ENCODE results near the gene SLC49A4.

The SLC49A4 gene

GRCh38 chr3:122828281-122828680, 33.4 kb downstream of the SLC49A4 start:
- DNase-seq (ENCODE audit: low read depth), result no peak
- no peak overlapping the region for H3K4me3 ChIP-seq (ENCODE audit: low read depth, low read length)
- TF ChIP-seq CTCF (IDR thresholded peaks at IDR 0.05; ENCODE audit: low read depth, low read length, missing control alignments), result no peak
- in situ Hi-C loops (cut with HindIII; ENCODE audit: low sequenced_read_pairs), result no loop called here

GRCh38 chr3:122835590-122835989, 40.7 kb downstream of the SLC49A4 start:
- TF ChIP-seq CTCF (IDR thresholded peaks at IDR 0.05; ENCODE audit: low read depth, low read length, missing control alignments), result no peak
- no peak overlapping the region for H3K4me3 ChIP-seq (ENCODE audit: low read depth, low read length)
- no peak for DNase-seq (ENCODE audit: low read depth)
- in situ Hi-C loops (cut with HindIII; ENCODE audit: low sequenced_read_pairs), result no loop called here

GRCh38 chr3:122843604-122844003, 48.7 kb downstream of the SLC49A4 start:
- no peak for DNase-seq (ENCODE audit: low read depth)
- TF ChIP-seq CTCF (IDR thresholded peaks at IDR 0.05; ENCODE audit: low read depth, low read length, missing control alignments), result no peak
- in situ Hi-C loops (cut with HindIII; ENCODE audit: low sequenced_read_pairs), result loop anchor here (5.0 kb wide), 1 partner anchor 39 kb away; no protein-coding TSS in a partner anchor
- H3K4me3 ChIP-seq (ENCODE audit: low read depth, low read length), result no peak overlapping the region

- no peak for TF ChIP-seq CTCF (IDR thresholded peaks at IDR 0.05; ENCODE audit: low read depth, low read length, missing control alignments)
- H3K4me3 ChIP-seq (ENCODE audit: low read depth, low read length), result no peak overlapping the region
- in situ Hi-C loops (cut with HindIII; ENCODE audit: low sequenced_read_pairs), result no loop called here
- no peak for DNase-seq (ENCODE audit: low read depth)
Observed at GRCh38 chr3:122857019-122857418, 62.1 kb downstream of the SLC49A4 start.

GRCh38 chr3:122858373-122858772, 63.5 kb downstream of the SLC49A4 start:
- H3K4me3 ChIP-seq (ENCODE audit: low read depth, low read length), result no peak overlapping the region
- peak; percentile 40 for TF ChIP-seq CTCF (IDR thresholded peaks at IDR 0.05; ENCODE audit: low read depth, low read length, missing control alignments)
- peak; percentile 8 for DNase-seq (ENCODE audit: low read depth)
- in situ Hi-C loops (cut with HindIII; ENCODE audit: low sequenced_read_pairs), result no loop called here

- in situ Hi-C loops (cut with HindIII; ENCODE audit: low sequenced_read_pairs), result no loop called here
- TF ChIP-seq CTCF (IDR thresholded peaks at IDR 0.05; ENCODE audit: low read depth, low read length, missing control alignments), result no peak
- no peak for DNase-seq (ENCODE audit: low read depth)
- H3K4me3 ChIP-seq (ENCODE audit: low read depth, low read length), result no peak overlapping the region
Observed at GRCh38 chr3:122859021-122859805, 64.3 kb downstream of the SLC49A4 start.

Data from astrocyte of the cerebellum (primary cell).